HL-60 (cell line): ENCODE results near the gene PIGX.

Source experiments
- CTCF ChIP-seq: IDR thresholded peaks from one replicate; pipeline ENCODE4 v1.5.1; 2011; ENCODE audit warnings: low read length, control low read depth, inconsistent platforms; ENCODE audit not compliant: insufficient read depth
- POLR2AphosphoS5 ChIP-seq: IDR thresholded peaks from 2 replicates; pipeline ENCODE4 v1.6.1; 2012; ENCODE audit warnings: low read depth
- TF ChIP-seq, protein P1 (sequence below): IDR thresholded peaks from 2 replicates; pipeline ENCODE4 v1.6.1; 2012; ENCODE audit warnings: low read depth; ENCODE audit not compliant: insufficient replicate concordance

DNA sequence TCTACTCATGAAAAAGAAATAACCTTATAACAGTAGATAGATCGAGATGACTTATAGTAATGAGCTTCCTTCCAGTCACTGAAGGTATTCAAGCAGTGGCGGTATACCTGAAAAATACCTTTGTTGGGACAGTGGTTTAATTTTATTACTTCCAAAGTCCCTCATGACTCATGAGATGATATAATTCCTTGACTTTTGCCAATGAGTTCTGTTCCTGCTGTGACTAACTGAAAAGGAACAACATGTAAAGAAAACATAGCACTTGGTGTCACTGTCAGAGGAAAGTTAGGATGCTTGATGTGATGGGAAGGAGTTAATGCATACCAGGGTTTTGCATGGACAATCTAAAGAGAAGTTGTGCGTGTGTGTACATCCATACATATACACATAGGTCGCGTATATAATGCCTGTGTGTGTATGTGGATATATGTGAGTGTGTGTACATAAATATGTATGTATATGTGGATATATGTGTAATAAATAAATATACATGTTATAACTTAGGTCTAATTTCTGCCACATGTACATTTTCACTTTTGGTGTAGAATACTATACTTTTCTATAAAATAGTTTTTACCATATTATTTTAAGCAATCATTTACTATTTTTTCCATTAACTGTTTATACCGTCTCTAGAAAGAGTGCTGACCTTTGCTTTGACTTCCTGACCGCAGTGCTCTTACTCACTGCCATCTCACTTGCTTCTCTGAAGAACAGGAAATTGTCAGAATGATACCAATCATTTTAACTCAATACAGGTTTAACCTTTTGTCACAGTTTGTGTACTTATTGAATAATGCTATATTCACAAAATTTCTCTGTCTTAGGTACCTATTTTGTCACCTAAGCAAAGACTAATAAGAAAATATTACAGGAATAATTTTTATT is 14.9 kb downstream of the PIGX start:
- TF ChIP-seq CTCF (no peak), POLR2AphosphoS5 (no peak)
- TF ChIP-seq, protein P1, sequence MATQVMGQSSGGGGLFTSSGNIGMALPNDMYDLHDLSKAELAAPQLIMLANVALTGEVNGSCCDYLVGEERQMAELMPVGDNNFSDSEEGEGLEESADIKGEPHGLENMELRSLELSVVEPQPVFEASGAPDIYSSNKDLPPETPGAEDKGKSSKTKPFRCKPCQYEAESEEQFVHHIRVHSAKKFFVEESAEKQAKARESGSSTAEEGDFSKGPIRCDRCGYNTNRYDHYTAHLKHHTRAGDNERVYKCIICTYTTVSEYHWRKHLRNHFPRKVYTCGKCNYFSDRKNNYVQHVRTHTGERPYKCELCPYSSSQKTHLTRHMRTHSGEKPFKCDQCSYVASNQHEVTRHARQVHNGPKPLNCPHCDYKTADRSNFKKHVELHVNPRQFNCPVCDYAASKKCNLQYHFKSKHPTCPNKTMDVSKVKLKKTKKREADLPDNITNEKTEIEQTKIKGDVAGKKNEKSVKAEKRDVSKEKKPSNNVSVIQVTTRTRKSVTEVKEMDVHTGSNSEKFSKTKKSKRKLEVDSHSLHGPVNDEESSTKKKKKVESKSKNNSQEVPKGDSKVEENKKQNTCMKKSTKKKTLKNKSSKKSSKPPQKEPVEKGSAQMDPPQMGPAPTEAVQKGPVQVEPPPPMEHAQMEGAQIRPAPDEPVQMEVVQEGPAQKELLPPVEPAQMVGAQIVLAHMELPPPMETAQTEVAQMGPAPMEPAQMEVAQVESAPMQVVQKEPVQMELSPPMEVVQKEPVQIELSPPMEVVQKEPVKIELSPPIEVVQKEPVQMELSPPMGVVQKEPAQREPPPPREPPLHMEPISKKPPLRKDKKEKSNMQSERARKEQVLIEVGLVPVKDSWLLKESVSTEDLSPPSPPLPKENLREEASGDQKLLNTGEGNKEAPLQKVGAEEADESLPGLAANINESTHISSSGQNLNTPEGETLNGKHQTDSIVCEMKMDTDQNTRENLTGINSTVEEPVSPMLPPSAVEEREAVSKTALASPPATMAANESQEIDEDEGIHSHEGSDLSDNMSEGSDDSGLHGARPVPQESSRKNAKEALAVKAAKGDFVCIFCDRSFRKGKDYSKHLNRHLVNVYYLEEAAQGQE, result no peak
